HepG2 (cell line): Measurements from ENCODE around the gene NELFB.

Source experiments
- ASH2L ChIP-seq: fragments of 300-600, 200-600 bp; sonication (generic); IDR thresholded peaks from 2 replicates; pipeline ENCODE4 v1.7.0; 2017; ENCODE audit warnings: low read depth, mild to moderate bottlenecking, moderate library complexity, mixed read lengths, low read length; ENCODE audit not compliant: insufficient read length
- POLR2A ChIP-seq, 2 experiments: IDR thresholded peaks; 2 replicates each; pipeline ENCODE4 v1.6.1; 2011; ENCODE audit warnings: low read depth in 2 of 2, low read length in 2 of 2, mild to moderate bottlenecking in 1 of 2, moderate library complexity in 1 of 2; ENCODE audit not compliant: insufficient read depth in 1 of 2
- RXRA ChIP-seq: sonication (generic); formaldehyde crosslinking; IDR thresholded peaks from 2 replicates; pipeline ENCODE4 v1.5.1; 2020; ENCODE audit warnings: missing genetic modification reagents
- TF ChIP-seq, protein P1 (sequence below): sonication (generic); formaldehyde crosslinking; IDR thresholded peaks from 2 replicates; pipeline ENCODE4 v1.4.0; 2020; ENCODE audit warnings: missing genetic modification reagents

GRCh38 chr9:137273095-137273490 is 18.0 kb downstream of the NELFB start:
- TF ChIP-seq POLR2A (IDR thresholded peaks at IDR 0.05; ENCODE audit: insufficient read depth in 1 of 2, low read depth in 2 of 2, low read length in 2 of 2) = no peak
- no peak for TF ChIP-seq RXRA (CRISPR knock-in tag)
- TF ChIP-seq, protein P1, sequence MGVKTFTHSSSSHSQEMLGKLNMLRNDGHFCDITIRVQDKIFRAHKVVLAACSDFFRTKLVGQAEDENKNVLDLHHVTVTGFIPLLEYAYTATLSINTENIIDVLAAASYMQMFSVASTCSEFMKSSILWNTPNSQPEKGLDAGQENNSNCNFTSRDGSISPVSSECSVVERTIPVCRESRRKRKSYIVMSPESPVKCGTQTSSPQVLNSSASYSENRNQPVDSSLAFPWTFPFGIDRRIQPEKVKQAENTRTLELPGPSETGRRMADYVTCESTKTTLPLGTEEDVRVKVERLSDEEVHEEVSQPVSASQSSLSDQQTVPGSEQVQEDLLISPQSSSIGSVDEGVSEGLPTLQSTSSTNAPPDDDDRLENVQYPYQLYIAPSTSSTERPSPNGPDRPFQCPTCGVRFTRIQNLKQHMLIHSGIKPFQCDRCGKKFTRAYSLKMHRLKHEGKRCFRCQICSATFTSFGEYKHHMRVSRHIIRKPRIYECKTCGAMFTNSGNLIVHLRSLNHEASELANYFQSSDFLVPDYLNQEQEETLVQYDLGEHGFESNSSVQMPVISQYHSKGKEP (CRISPR knock-in tag) = no peak
- no peak for TF ChIP-seq ASH2L
